NCI-H2081 (cell line): ENCODE results near the gene PFKFB3.
"Not testable (repeated sequence)": the region's sequence is repeated elsewhere in the genome, so short reads cannot be mapped to it uniquely, and the experiment has no call there.

Experiments used
- DNase-seq, 2 experiments: peaks; one replicate each; lab custom pipeline; 2025; lab: John Stamatoyannopoulos, UW

The PFKFB3 gene

GRCh38 chr10:6202684-6203330 is at the start of gene PFKFB3:
Gene PFKFB3, plus strand, starts transcription at chr10:6202932. Its CDS starts 329 bp downstream, at chr10:6203261.
- peak; percentile 67 to 75 for DNase-seq

- no peak for DNase-seq
These were observed 48.9 kb upstream of the PFKFB3 start for GRCh38 chr10:6153845-6154244.

GRCh38 chr10:6154566-6154965 is 48.2 kb upstream of the PFKFB3 start:
- DNase-seq: no peak

- no peak for DNase-seq
These were observed 44.5 kb upstream of the PFKFB3 start for GRCh38 chr10:6158276-6158675.

GRCh38 chr10:6161921-6162320 is 40.8 kb upstream of the PFKFB3 start:
- no peak for DNase-seq

- DNase-seq: no peak
These were observed 40.0 kb upstream of the PFKFB3 start for GRCh38 chr10:6162589-6163356.

- DNase-seq: peak; percentile 80 to 89
These were observed 39.1 kb upstream of the PFKFB3 start for GRCh38 chr10:6163364-6164270.

GRCh38 chr10:6164271-6165095 is 38.2 kb upstream of the PFKFB3 start:
- no peak for DNase-seq

- DNase-seq: no peak
These were observed 37.5 kb upstream of the PFKFB3 start for GRCh38 chr10:6165221-6165725.

GRCh38 chr10:6165933-6166332 is 36.8 kb upstream of the PFKFB3 start:
- not testable (repeated sequence) for DNase-seq

- no peak for DNase-seq
These were observed 35.3 kb upstream of the PFKFB3 start for GRCh38 chr10:6167456-6167855.

GRCh38 chr10:6168084-6168483 is 34.6 kb upstream of the PFKFB3 start:
- no peak for DNase-seq

- no peak for DNase-seq
These were observed 32.1 kb upstream of the PFKFB3 start for GRCh38 chr10:6170638-6171037.

GRCh38 chr10:6171881-6172695 is 30.6 kb upstream of the PFKFB3 start:
- no peak for DNase-seq

GRCh38 chr10:6173203-6173602 is 29.5 kb upstream of the PFKFB3 start:
- DNase-seq: no peak

GRCh38 chr10:6174201-6174874 is 28.4 kb upstream of the PFKFB3 start:
- no peak for DNase-seq

GRCh38 chr10:6175329-6176055 is 27.2 kb upstream of the PFKFB3 start:
- no peak for DNase-seq

- no peak for DNase-seq
These were observed 26.0 kb upstream of the PFKFB3 start for GRCh38 chr10:6176691-6177231.

GRCh38 chr10:6177880-6178281 is 24.9 kb upstream of the PFKFB3 start:
- DNase-seq: no peak
